WTC11 (cell line): Measurements from ENCODE around the gene ZNF492. TPM values are rescaled to one million over a fixed set of nuclear protein-coding genes. Genes with fewer than 3 reads are reported as not detected.

ENCODE experiments used
- ATAC-seq: fragments of 200-7000 bp; cut with Tn5 transposase; 2 replicates; pipeline ENCODE4 v1.10.0; 2021; ENCODE audit warnings: mild to moderate bottlenecking, moderate library complexity
- CTCF ChIA-PET: fragments of 300-600 bp; sonication (Branson Sonifier 250); formaldehyde crosslinking; loops from one replicate; lab custom pipeline; 2021; ENCODE audit warnings: antibody characterized with exemption; lab: Charles Lee
- POLR2A ChIA-PET: fragments of 350-600 bp; sonication (Branson Sonifier 250); formaldehyde crosslinking; loops from one replicate; lab custom pipeline; 2021; ENCODE audit warnings: antibody characterized with exemption; lab: Charles Lee
- DNase-seq: peaks from one replicate; pipeline ENCODE4 v3.0.0; 2021; ENCODE audit warnings: low spot score
- H3K27ac Mint-ChIP-seq: 2 replicates; pipeline ENCODE4 v1.8.0; 2021; ENCODE audit warnings: mixed read lengths
- H3K27me3 Mint-ChIP-seq: 2 replicates; pipeline ENCODE4 v1.8.0; 2021; ENCODE audit warnings: low read depth, mild to moderate bottlenecking, moderate library complexity, mixed read lengths
- H3K36me3 Mint-ChIP-seq: 2 replicates; pipeline ENCODE4 v1.8.0; 2021; ENCODE audit warnings: mixed read lengths
- H3K4me1 Mint-ChIP-seq: 2 replicates; pipeline ENCODE4 v1.8.0; 2022; ENCODE audit warnings: mixed read lengths
- H3K4me3 Mint-ChIP-seq: 2 replicates; pipeline ENCODE4 v1.8.0; 2021; ENCODE audit warnings: mild to moderate bottlenecking, moderate library complexity, mixed read lengths
- H3K9me3 Mint-ChIP-seq: 2 replicates; pipeline ENCODE4 v1.8.0; 2021; ENCODE audit warnings: mixed read lengths
- CTCF ChIP-seq: fragments of 200-600 bp; IDR thresholded peaks from 2 replicates; pipeline ENCODE4 v1.8.0; 2022; ENCODE audit warnings: antibody characterized with exemption
- ELF4 ChIP-seq: sonication (generic); formaldehyde crosslinking; IDR thresholded peaks from 2 replicates; pipeline ENCODE4 v1.8.1; 2022; ENCODE audit warnings: low read depth, mild to moderate bottlenecking, moderate library complexity, missing genetic modification reagents
- ERG ChIP-seq: fragments of 250-450 bp; sonication (Bioruptor Pico); IDR thresholded peaks from 2 replicates; pipeline ENCODE4 v1.8.0; 2021; ENCODE audit warnings: mild to moderate bottlenecking
- GRHL2 ChIP-seq: fragments of 250-450 bp; sonication (Bioruptor Pico); IDR thresholded peaks from 2 replicates; pipeline ENCODE4 v1.8.0; 2022; ENCODE audit warnings: mild to moderate bottlenecking, moderate library complexity; ENCODE audit not compliant: insufficient replicate concordance, severe bottlenecking
- IRF2 ChIP-seq: sonication (generic); formaldehyde crosslinking; IDR thresholded peaks from 2 replicates; pipeline ENCODE4 v1.8.0; 2022; ENCODE audit warnings: low read depth, missing genetic modification reagents, borderline replicate concordance
- PRDM15 ChIP-seq: sonication (generic); formaldehyde crosslinking; IDR thresholded peaks from 2 replicates; pipeline ENCODE4 v1.8.0; 2022; ENCODE audit warnings: missing genetic modification reagents
- RELA ChIP-seq: sonication (generic); formaldehyde crosslinking; IDR thresholded peaks from 2 replicates; pipeline ENCODE4 v1.8.1; 2022; ENCODE audit warnings: missing genetic modification reagents, mild to moderate bottlenecking, borderline replicate concordance
- SMAD3 ChIP-seq: sonication (generic); formaldehyde crosslinking; IDR thresholded peaks from 2 replicates; pipeline ENCODE4 v1.8.0; 2022; ENCODE audit warnings: missing genetic modification reagents, mild to moderate bottlenecking, borderline replicate concordance
- SP1 ChIP-seq: sonication (generic); formaldehyde crosslinking; conservative IDR thresholded peaks from 2 replicates; pipeline ENCODE4 v1.8.1; 2022; ENCODE audit warnings: missing genetic modification reagents
- TCF7 ChIP-seq: sonication (generic); formaldehyde crosslinking; IDR thresholded peaks from 2 replicates; pipeline ENCODE4 v1.8.0; 2022; ENCODE audit warnings: mild to moderate bottlenecking, low read depth, missing genetic modification reagents, moderate library complexity
- TP53 ChIP-seq: sonication (generic); formaldehyde crosslinking; IDR thresholded peaks from 2 replicates; pipeline ENCODE4 v1.8.1; 2023; ENCODE audit warnings: mild to moderate bottlenecking, missing genetic modification reagents
- USF1 ChIP-seq: sonication (generic); formaldehyde crosslinking; IDR thresholded peaks from 2 replicates; pipeline ENCODE4 v1.8.0; 2022; ENCODE audit warnings: mild to moderate bottlenecking, missing genetic modification reagents
- ZBTB21 ChIP-seq: sonication (generic); formaldehyde crosslinking; IDR thresholded peaks from 2 replicates; pipeline ENCODE4 v1.8.1; 2023; ENCODE audit warnings: mild to moderate bottlenecking, missing genetic modification reagents, borderline replicate concordance
- ZNF425 ChIP-seq: fragments of 250-450 bp; sonication (Bioruptor Pico); conservative IDR thresholded peaks from 2 replicates; pipeline ENCODE4 v1.9.0; 2021; ENCODE audit warnings: mild to moderate bottlenecking
- ZNF671 ChIP-seq: fragments of 250-450 bp; sonication (Bioruptor Pico); IDR thresholded peaks from 2 replicates; pipeline ENCODE4 v1.8.0; 2021; ENCODE audit warnings: mild to moderate bottlenecking
- total RNA-seq: library from RNA; stranded (reverse); gene quantifications from 3 replicates; pipeline ENCODE4 v1.2.3, GENCODE V29; 2021
- TF ChIP-seq, protein P1 (sequence below): sonication (generic); formaldehyde crosslinking; IDR thresholded peaks from 2 replicates; pipeline ENCODE4 v1.8.1; 2022; ENCODE audit warnings: low read depth, mild to moderate bottlenecking, moderate library complexity, missing genetic modification reagents, borderline replicate concordance
- TF ChIP-seq, protein P2 (sequence below): sonication (generic); formaldehyde crosslinking; conservative IDR thresholded peaks from 2 replicates; pipeline ENCODE4 v1.8.1; 2022; ENCODE audit warnings: mild to moderate bottlenecking, missing genetic modification reagents

Gene ZNF492
- total RNA-seq, 1 experiment from 2014 or later, result 0.17 TPM

GRCh38 chr19:22623841-22624221 lies 10.3 kb upstream of the ZNF492 start:
- Mint-ChIP-seq H3K4me1 (no peaks in the 10 kb centered on the region), H3K4me3 (no peak overlapping the region), H3K9me3 (peaks cover 43% of the 10 kb centered on the region), H3K27ac (no peak overlapping the region)
- CTCF ChIA-PET, result no interaction called here
- POLR2A ChIA-PET, result no interaction called here
- TF ChIP-seq SP1 (CRISPR knock-in tag), result no peak
- TF ChIP-seq, all 79 proteins: peak for 0
- H3K27me3 Mint-ChIP-seq, result peaks cover 8% of the 10 kb centered on the region
- ATAC-seq (no peak), DNase-seq (no peak)
- H3K36me3 Mint-ChIP-seq, result peaks cover 45% of the 10 kb centered on the region

- Mint-ChIP-seq H3K9me3 (peaks cover 38% of the 10 kb centered on the region), H3K27me3 (peaks cover 8% of the 10 kb centered on the region)
- CTCF ChIA-PET, result no interaction called here
Observed at GRCh38 chr19:22625266-22626035, 8.7 kb upstream of the ZNF492 start.

GRCh38 chr19:22627526-22627925 lies 6.6 kb upstream of the ZNF492 start:
- Mint-ChIP-seq H3K4me1 (no peaks in the 10 kb centered on the region), H3K27ac (no peak overlapping the region), H3K27me3 (peaks cover 8% of the 10 kb centered on the region), H3K36me3 (peaks cover 39% of the 10 kb centered on the region), H3K4me3 (no peak overlapping the region), H3K9me3 (peaks cover 37% of the 10 kb centered on the region)
- CTCF ChIA-PET, result no interaction called here
- ATAC-seq, result no peak
- DNase-seq, result no peak
- POLR2A ChIA-PET, result no interaction called here
- TF ChIP-seq IRF2 (CRISPR knock-in tag), result no peak
- no peak for TF ChIP-seq RELA (CRISPR knock-in tag)
- no peak for TF ChIP-seq CTCF
- TF ChIP-seq TCF7 (CRISPR knock-in tag), result no peak
- no peak for TF ChIP-seq TP53 (CRISPR knock-in tag)
- no peak for TF ChIP-seq ZNF425
- TF ChIP-seq, protein P1, sequence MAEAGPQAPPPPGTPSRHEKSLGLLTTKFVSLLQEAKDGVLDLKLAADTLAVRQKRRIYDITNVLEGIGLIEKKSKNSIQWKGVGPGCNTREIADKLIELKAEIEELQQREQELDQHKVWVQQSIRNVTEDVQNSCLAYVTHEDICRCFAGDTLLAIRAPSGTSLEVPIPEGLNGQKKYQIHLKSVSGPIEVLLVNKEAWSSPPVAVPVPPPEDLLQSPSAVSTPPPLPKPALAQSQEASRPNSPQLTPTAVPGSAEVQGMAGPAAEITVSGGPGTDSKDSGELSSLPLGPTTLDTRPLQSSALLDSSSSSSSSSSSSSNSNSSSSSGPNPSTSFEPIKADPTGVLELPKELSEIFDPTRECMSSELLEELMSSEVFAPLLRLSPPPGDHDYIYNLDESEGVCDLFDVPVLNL, result no peak
- TF ChIP-seq ZNF671 (CRISPR knock-in tag), result no peak
- TF ChIP-seq GRHL2, result no peak
- no peak for TF ChIP-seq SMAD3 (CRISPR knock-in tag)
- TF ChIP-seq PRDM15 (CRISPR knock-in tag), result no peak
- TF ChIP-seq, protein P2, sequence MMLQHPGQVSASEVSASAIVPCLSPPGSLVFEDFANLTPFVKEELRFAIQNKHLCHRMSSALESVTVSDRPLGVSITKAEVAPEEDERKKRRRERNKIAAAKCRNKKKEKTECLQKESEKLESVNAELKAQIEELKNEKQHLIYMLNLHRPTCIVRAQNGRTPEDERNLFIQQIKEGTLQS (CRISPR knock-in tag), result no peak
- no peak for TF ChIP-seq ZBTB21 (CRISPR knock-in tag)

More at GRCh38 chr19:22625266-22626035, 8.7 kb upstream of the ZNF492 start:
- POLR2A ChIA-PET, result no interaction called here
- no peaks in the 10 kb centered on the region for H3K4me1 Mint-ChIP-seq
- ATAC-seq, result no peak
- no peak overlapping the region for H3K27ac Mint-ChIP-seq
- H3K4me3 Mint-ChIP-seq, result no peak overlapping the region
- peaks cover 44% of the 10 kb centered on the region for H3K36me3 Mint-ChIP-seq
- TF ChIP-seq USF1 (no peak), ERG (CRISPR knock-in tag) (no peak), ELF4 (CRISPR knock-in tag) (no peak)
- DNase-seq, result no peak
